ENCODE data around the gene FLACC1.

FLACC1 gene

DNA sequence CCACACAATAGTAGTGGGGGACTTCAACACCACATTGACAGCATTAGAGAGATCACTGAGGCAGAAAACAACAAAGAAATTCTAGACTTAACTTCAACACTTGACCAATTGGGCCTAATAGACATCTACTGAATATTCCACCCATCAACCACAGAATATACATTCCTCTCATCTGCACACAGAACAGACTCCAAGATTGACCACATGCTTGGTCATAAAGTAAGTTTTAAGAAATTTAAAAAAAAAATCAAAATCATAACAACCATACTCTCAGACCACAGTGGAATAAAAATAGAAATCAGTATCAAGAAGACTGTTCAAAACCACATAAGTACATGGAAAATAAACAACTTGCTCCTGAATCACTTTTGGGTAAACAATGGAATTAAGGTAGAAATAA is 9.0 kb upstream of the FLACC1 start:
- ChIA-PET CTCF (interaction anchor here (1.2 to 3.4 kb wide), 2 partner anchors 9 to 133 kb away, joined by 3 to 34 read pairs; partner anchors contain the start of gene FLACC1), POLR2A (no interaction called here)
- TF ChIP-seq CTCF (IDR thresholded peaks at IDR 0.05; ENCODE audit: insufficient read depth, low read length, missing control alignments): no peak
- no peak for DNase-seq (ENCODE audit: low read depth, low spot score)
- no peak overlapping the region for H3K4me3 ChIP-seq (ENCODE audit: low read depth, low read length)

- ChIA-PET POLR2A (interaction anchor here (0.7 kb wide), 1 partner anchor 146 kb away, joined by 3 read pairs; no protein-coding TSS in a partner anchor), CTCF (interaction anchor here (0.6 to 4.3 kb wide), 24 partner anchors 9 to 139 kb away, joined by 3 to 50 read pairs (median 4); no protein-coding TSS in a partner anchor)
- no peak for DNase-seq (ENCODE audit: low read depth, low spot score)
- TF ChIP-seq CTCF (IDR thresholded peaks at IDR 0.05; ENCODE audit: insufficient read depth, low read length, missing control alignments): peak; percentile 63
- no peak overlapping the region for H3K4me3 ChIP-seq (ENCODE audit: low read depth, low read length)
Observed at GRCh38 chr2:201363857-201364560, 6.9 kb upstream of the FLACC1 start.

- CTCF ChIA-PET: interaction anchor here (1.1 to 4.3 kb wide), 5 partner anchors 11 to 125 kb away, joined by 3 to 50 read pairs (median 9); no protein-coding TSS in a partner anchor
- H3K4me3 ChIP-seq (ENCODE audit: low read depth, low read length): no peak overlapping the region
- no peak for DNase-seq (ENCODE audit: low read depth, low spot score)
- POLR2A ChIA-PET: no interaction called here
- no peak for TF ChIP-seq CTCF (IDR thresholded peaks at IDR 0.05; ENCODE audit: insufficient read depth, low read length, missing control alignments)
Observed at GRCh38 chr2:201362396-201362795, 5.3 kb upstream of the FLACC1 start.

- no peak for DNase-seq (ENCODE audit: low read depth, low spot score)
- CTCF ChIA-PET: interaction anchor here (1.2 to 1.6 kb wide), 2 partner anchors 9 to 125 kb away, joined by 4 read pairs; no protein-coding TSS in a partner anchor
- H3K4me3 ChIP-seq (ENCODE audit: low read depth, low read length): no peak overlapping the region
- no peak for TF ChIP-seq CTCF (IDR thresholded peaks at IDR 0.05; ENCODE audit: insufficient read depth, low read length, missing control alignments)
- POLR2A ChIA-PET: no interaction called here
Observed at GRCh38 chr2:201361078-201361733, 4.1 kb upstream of the FLACC1 start.

DNA sequence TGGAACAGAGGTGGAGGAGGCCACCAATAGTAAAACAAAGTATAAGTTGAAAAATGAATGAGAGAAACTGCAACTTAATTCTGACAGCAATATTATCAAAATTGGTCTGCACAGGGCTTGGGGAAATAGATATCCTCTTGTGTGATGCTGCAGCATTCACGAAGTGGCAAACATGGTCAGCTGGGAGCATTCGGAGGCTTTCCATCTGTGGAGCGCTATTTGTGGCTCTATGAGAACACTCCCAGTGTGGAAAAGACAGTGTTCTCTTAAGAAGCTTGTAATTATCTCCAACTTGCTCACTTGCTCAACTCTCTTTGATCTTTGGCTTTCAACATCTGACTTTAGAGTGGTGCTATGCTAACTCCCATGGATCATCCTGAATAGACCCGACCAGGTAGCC is 3.1 kb upstream of the FLACC1 start:
- ChIA-PET CTCF (interaction anchor here (1.2 to 1.6 kb wide), 2 partner anchors 8 to 124 kb away, joined by 4 read pairs; no protein-coding TSS in a partner anchor), POLR2A (no interaction called here)
- DNase-seq (ENCODE audit: low read depth, low spot score): no peak
- no peak for TF ChIP-seq CTCF (IDR thresholded peaks at IDR 0.05; ENCODE audit: insufficient read depth, low read length, missing control alignments)
- no peak overlapping the region for H3K4me3 ChIP-seq (ENCODE audit: low read depth, low read length)

GRCh38 chr2:201358684-201359083 is 1.5 kb upstream of the FLACC1 start:
- TF ChIP-seq CTCF (IDR thresholded peaks at IDR 0.05; ENCODE audit: insufficient read depth, low read length, missing control alignments): no peak
- H3K4me3 ChIP-seq (ENCODE audit: low read depth, low read length): no peak overlapping the region
- POLR2A ChIA-PET: no interaction called here
- DNase-seq (ENCODE audit: low read depth, low spot score): peak; percentile 61
- CTCF ChIA-PET: interaction anchor here (1.4 kb wide), 2 partner anchors 122 to 126 kb away, joined by 5 read pairs; no protein-coding TSS in a partner anchor
